Astrocyte (in vitro differentiated cells and primary cell): ENCODE results near the gene HS3ST3A1. TPM values are rescaled to one million over a fixed set of nuclear protein-coding genes. Genes with fewer than 3 reads are reported as not detected.
"Not testable (repeated sequence)": the region's sequence is repeated elsewhere in the genome, so short reads cannot be mapped to it uniquely, and the experiment has no call there.

Experiments
- DNase-seq: peaks from one replicate; pipeline ENCODE4 v3.0.0-alpha.2; 2010; ENCODE audit warnings: low read depth
- FAIRE-seq: peaks from 2 replicates; lab custom pipeline; 2011; peaks lifted over from hg19 to GRCh38; lab: Jason Lieb, UNC
- H2AFZ ChIP-seq: 2 replicates; pipeline ENCODE4 v1.6.0; 2012; ENCODE audit warnings: low read depth, low read length, inconsistent platforms
- H3K27ac ChIP-seq: 2 replicates; pipeline ENCODE4 v1.5.1; 2011; ENCODE audit warnings: low read depth, low read length, inconsistent platforms
- H3K27me3 ChIP-seq: 2 replicates; pipeline ENCODE4 v1.6.0; 2011; ENCODE audit warnings: low read length, inconsistent platforms; ENCODE audit not compliant: insufficient read depth
- H3K36me3 ChIP-seq: 2 replicates; pipeline ENCODE4 v1.5.1; 2011; ENCODE audit warnings: low read length, inconsistent platforms; ENCODE audit not compliant: insufficient read depth
- H3K4me1 ChIP-seq: 2 replicates; pipeline ENCODE4 v1.5.1; 2011; ENCODE audit warnings: low read length, inconsistent platforms; ENCODE audit not compliant: insufficient read depth
- H3K4me2 ChIP-seq: 2 replicates; pipeline ENCODE4 v1.6.0; 2012; ENCODE audit warnings: low read length, inconsistent platforms
- H3K4me3 ChIP-seq: 2 replicates; pipeline ENCODE4 v1.5.1; 2011; ENCODE audit warnings: low read depth, mild to moderate bottlenecking, low read length, inconsistent platforms; ENCODE audit not compliant: insufficient read depth
- H3K79me2 ChIP-seq: 2 replicates; pipeline ENCODE4 v1.6.0; 2012; ENCODE audit warnings: mild to moderate bottlenecking, low read length, inconsistent platforms; ENCODE audit not compliant: insufficient read depth
- H3K9ac ChIP-seq: 2 replicates; pipeline ENCODE4 v1.6.0; 2012; ENCODE audit warnings: mild to moderate bottlenecking, low read length, inconsistent platforms
- H3K9me3 ChIP-seq: 2 replicates; pipeline ENCODE4 v1.5.1; 2012; ENCODE audit warnings: low read depth, mild to moderate bottlenecking, low read length, inconsistent platforms; ENCODE audit not compliant: insufficient read depth
- H4K20me1 ChIP-seq: 2 replicates; pipeline ENCODE4 v1.6.0; 2012; ENCODE audit warnings: low read length, inconsistent platforms; ENCODE audit not compliant: insufficient read depth
- H3K27ac Mint-ChIP-seq: one replicate; pipeline ENCODE4 v1.8.0; 2021; ENCODE audit warnings: mild to moderate bottlenecking, mixed read lengths; ENCODE audit not compliant: unreplicated experiment
- H3K27me3 Mint-ChIP-seq: one replicate; pipeline ENCODE4 v1.8.0; 2021; ENCODE audit warnings: low read depth, mixed read lengths; ENCODE audit not compliant: unreplicated experiment
- H3K36me3 Mint-ChIP-seq: one replicate; pipeline ENCODE4 v1.8.0; 2021; ENCODE audit warnings: low read depth, mixed read lengths; ENCODE audit not compliant: unreplicated experiment
- H3K4me1 Mint-ChIP-seq: one replicate; pipeline ENCODE4 v1.8.0; 2021; ENCODE audit warnings: low read depth, mixed read lengths; ENCODE audit not compliant: unreplicated experiment
- H3K4me3 Mint-ChIP-seq: one replicate; pipeline ENCODE4 v1.8.0; 2021; ENCODE audit warnings: mild to moderate bottlenecking, moderate library complexity, mixed read lengths; ENCODE audit not compliant: unreplicated experiment
- H3K9me3 Mint-ChIP-seq: one replicate; pipeline ENCODE4 v1.8.0; 2021; ENCODE audit warnings: mild to moderate bottlenecking, mixed read lengths; ENCODE audit not compliant: unreplicated experiment
- CTCF ChIP-seq: IDR thresholded peaks from 2 replicates; pipeline ENCODE4 v1.5.1; 2011; ENCODE audit warnings: low read depth, mild to moderate bottlenecking, inconsistent platforms, low read length, moderate library complexity; ENCODE audit not compliant: insufficient read depth
- EZH2 ChIP-seq: IDR thresholded peaks from 2 replicates; pipeline ENCODE4 v1.6.1; 2012; ENCODE audit warnings: mild to moderate bottlenecking, low read length, inconsistent platforms; ENCODE audit not compliant: insufficient read depth
- total RNA-seq: library from RNA; stranded (reverse); gene quantifications from 2 replicates; pipeline ENCODE4 v1.2.1, GENCODE V29; 2021

The HS3ST3A1 gene
- total RNA-seq, 1 donor from 2014 or later, result 7.6 TPM

- Mint-ChIP-seq H3K36me3 (peaks cover 21% of the 10 kb centered on the region), H3K4me1 (peaks cover 27% of the 10 kb centered on the region)
Observed at GRCh38 chr17:13554231-13554630, 47.5 kb downstream of the HS3ST3A1 start.

GRCh38 chr17:13550291-13550690 lies 51.4 kb downstream of the HS3ST3A1 start:
- Histone ChIP-seq H3K27ac (no peak overlapping the region), H3K36me3 (peaks cover 5% of the 10 kb centered on the region), H4K20me1 (no peaks in the 10 kb centered on the region), H2AFZ (no peak overlapping the region), H3K9me3 (no peaks in the 10 kb centered on the region), H3K4me1 (peaks cover 6% of the 10 kb centered on the region), H3K9ac (no peak overlapping the region), H3K79me2 (peaks cover 77% of the 10 kb centered on the region), H3K27me3 (no peaks in the 10 kb centered on the region), H3K4me2 (no peak overlapping the region), H3K4me3 (no peak overlapping the region)
- no peak for DNase-seq
- Mint-ChIP-seq H3K9me3 (peaks cover 13% of the 10 kb centered on the region), H3K4me3 (no peak overlapping the region), H3K36me3 (peaks cover 36% of the 10 kb centered on the region), H3K27ac (no peak overlapping the region), H3K4me1 (peaks cover 12% of the 10 kb centered on the region), H3K27me3 (no peaks in the 10 kb centered on the region)
- FAIRE-seq, result no peak
- no peak for TF ChIP-seq CTCF
- no peak for TF ChIP-seq EZH2

More at GRCh38 chr17:13554231-13554630, 47.5 kb downstream of the HS3ST3A1 start:
- H3K9me3 ChIP-seq, result no peaks in the 10 kb centered on the region
- H3K27ac ChIP-seq, result no peak overlapping the region
- FAIRE-seq, result no peak
- Mint-ChIP-seq H3K27ac (no peak overlapping the region), H3K9me3 (peaks cover 8% of the 10 kb centered on the region), H3K27me3 (no peaks in the 10 kb centered on the region), H3K4me3 (no peak overlapping the region)
- no peaks in the 10 kb centered on the region for H4K20me1 ChIP-seq
- no peak overlapping the region for H3K4me3 ChIP-seq
- H3K36me3 ChIP-seq, result peaks cover 5% of the 10 kb centered on the region
- no peak overlapping the region for H2AFZ ChIP-seq
- H3K27me3 ChIP-seq, result no peaks in the 10 kb centered on the region
- peaks cover 25% of the 10 kb centered on the region for H3K4me1 ChIP-seq
- DNase-seq, result no peak
- TF ChIP-seq CTCF (no peak), EZH2 (no peak)
- peaks cover 73% of the 10 kb centered on the region for H3K79me2 ChIP-seq
- no peak overlapping the region for H3K9ac ChIP-seq
- no peak overlapping the region for H3K4me2 ChIP-seq

GRCh38 chr17:13548576-13548975 lies 53.2 kb downstream of the HS3ST3A1 start:
- H3K27me3 Mint-ChIP-seq, H3K36me3 ChIP-seq, FAIRE-seq, H3K27ac Mint-ChIP-seq, H4K20me1 ChIP-seq, H3K27me3 ChIP-seq, H3K4me3 Mint-ChIP-seq, H3K9me3 ChIP-seq, H3K27ac ChIP-seq, DNase-seq, H2AFZ ChIP-seq, H3K4me3 ChIP-seq, H3K4me2 ChIP-seq, H3K9ac ChIP-seq: not testable (repeated sequence)
- Histone ChIP-seq H3K4me1 (peaks cover 20% of the 10 kb centered on the region), H3K79me2 (peaks cover 64% of the 10 kb centered on the region)
- Mint-ChIP-seq H3K36me3 (peaks cover 35% of the 10 kb centered on the region), H3K9me3 (peaks cover 13% of the 10 kb centered on the region), H3K4me1 (peaks cover 27% of the 10 kb centered on the region)
